Vagina (tissue), 2 donors: ENCODE results near the gene PMPCA.

Experiments used
- POLR2A ChIP-seq, 2 donors: fragments of 450-650 bp; IDR thresholded peaks; one replicate each; pipeline ENCODE4 v1.6.1; 2017; ENCODE audit warnings: antibody characterized with exemption in 2 of 2, mild to moderate bottlenecking in 2 of 2, moderate library complexity in 2 of 2
- POLR2AphosphoS5 ChIP-seq, 2 donors: sonication (generic); formaldehyde crosslinking; IDR thresholded peaks; one replicate each; pipeline ENCODE4 v1.9.0; 2017; ENCODE audit warnings: antibody characterized with exemption in 2 of 2, mild to moderate bottlenecking in 2 of 2, low read depth in 1 of 2; ENCODE audit not compliant: insufficient read depth in 1 of 2
- TF ChIP-seq, protein P1 (sequence below), 3 experiments: fragments of 450-650 bp in 2 of 3; fragments of 200-600 bp in 1 of 3; sonication (generic) in 1 of 3; IDR thresholded peaks; one replicate each; pipeline ENCODE4 v1.5.1; 2017 to 2019; ENCODE audit warnings: antibody characterized with exemption in 3 of 3, mild to moderate bottlenecking in 2 of 3, moderate library complexity in 2 of 3

DNA sequence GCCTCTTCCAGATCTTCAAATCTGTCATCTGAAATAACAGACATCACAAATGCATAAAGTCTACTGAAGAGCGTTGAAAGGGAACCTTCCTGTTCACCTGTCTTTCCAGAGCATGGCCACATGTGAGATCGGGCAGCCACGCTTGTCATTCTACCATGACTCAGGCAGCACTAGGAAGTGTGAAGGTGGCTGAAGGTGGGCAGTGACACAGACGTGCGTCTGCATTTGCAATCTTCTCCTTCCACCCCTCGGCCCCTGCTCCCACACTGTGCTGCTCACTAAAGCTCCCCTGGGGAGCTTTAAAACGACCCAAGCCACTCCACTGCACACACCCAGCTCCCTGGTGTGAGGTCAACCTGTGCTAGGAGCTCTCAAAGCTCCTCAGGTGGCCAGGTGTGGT is 2.5 kb upstream of the PMPCA start:
- TF ChIP-seq, protein P1, sequence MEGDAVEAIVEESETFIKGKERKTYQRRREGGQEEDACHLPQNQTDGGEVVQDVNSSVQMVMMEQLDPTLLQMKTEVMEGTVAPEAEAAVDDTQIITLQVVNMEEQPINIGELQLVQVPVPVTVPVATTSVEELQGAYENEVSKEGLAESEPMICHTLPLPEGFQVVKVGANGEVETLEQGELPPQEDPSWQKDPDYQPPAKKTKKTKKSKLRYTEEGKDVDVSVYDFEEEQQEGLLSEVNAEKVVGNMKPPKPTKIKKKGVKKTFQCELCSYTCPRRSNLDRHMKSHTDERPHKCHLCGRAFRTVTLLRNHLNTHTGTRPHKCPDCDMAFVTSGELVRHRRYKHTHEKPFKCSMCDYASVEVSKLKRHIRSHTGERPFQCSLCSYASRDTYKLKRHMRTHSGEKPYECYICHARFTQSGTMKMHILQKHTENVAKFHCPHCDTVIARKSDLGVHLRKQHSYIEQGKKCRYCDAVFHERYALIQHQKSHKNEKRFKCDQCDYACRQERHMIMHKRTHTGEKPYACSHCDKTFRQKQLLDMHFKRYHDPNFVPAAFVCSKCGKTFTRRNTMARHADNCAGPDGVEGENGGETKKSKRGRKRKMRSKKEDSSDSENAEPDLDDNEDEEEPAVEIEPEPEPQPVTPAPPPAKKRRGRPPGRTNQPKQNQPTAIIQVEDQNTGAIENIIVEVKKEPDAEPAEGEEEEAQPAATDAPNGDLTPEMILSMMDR (IDR thresholded peaks at IDR 0.05): no peak
- no peak for TF ChIP-seq POLR2A (IDR thresholded peaks at IDR 0.05)
- no peak for TF ChIP-seq POLR2AphosphoS5 (IDR thresholded peaks at IDR 0.05; ENCODE audit: insufficient read depth in 1 of 2, low read depth in 1 of 2)
